ENCODE results near the gene OTOS. TPM values are rescaled to one million over a fixed set of nuclear protein-coding genes. Genes with fewer than 3 reads are reported as not detected.

OTOS gene
- total RNA-seq, 6 experiments from 2014 or later: not detected

DNA sequence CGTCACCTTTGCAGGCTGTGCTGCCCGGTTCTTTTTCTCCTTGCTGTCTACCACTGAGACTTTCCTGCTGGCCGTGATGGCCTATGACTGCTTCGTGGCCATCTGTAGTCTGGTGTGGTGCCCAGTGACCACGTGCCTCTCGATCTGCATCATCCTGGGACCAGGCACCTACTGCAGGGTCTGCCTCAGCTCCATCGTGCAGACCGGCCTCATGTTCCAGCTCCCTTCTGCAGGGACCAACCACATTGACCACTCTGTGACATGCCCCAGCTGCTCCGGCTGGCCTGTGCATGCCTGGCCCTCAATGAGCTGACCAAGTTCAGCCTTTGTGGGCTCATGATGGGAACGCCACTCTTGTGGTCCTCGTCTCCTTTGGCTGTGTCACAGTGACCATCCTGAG, 31.1 kb downstream of the OTOS start:
- ATAC-seq: no peak
- intact Hi-C loops (cut with DNase I): no loop called here
- H3K4me1 ChIP-seq: no peaks in the 10 kb centered on the region
- no peak for TF ChIP-seq POLR2A (IDR thresholded peaks at IDR 0.05)
- TF ChIP-seq, protein P1, sequence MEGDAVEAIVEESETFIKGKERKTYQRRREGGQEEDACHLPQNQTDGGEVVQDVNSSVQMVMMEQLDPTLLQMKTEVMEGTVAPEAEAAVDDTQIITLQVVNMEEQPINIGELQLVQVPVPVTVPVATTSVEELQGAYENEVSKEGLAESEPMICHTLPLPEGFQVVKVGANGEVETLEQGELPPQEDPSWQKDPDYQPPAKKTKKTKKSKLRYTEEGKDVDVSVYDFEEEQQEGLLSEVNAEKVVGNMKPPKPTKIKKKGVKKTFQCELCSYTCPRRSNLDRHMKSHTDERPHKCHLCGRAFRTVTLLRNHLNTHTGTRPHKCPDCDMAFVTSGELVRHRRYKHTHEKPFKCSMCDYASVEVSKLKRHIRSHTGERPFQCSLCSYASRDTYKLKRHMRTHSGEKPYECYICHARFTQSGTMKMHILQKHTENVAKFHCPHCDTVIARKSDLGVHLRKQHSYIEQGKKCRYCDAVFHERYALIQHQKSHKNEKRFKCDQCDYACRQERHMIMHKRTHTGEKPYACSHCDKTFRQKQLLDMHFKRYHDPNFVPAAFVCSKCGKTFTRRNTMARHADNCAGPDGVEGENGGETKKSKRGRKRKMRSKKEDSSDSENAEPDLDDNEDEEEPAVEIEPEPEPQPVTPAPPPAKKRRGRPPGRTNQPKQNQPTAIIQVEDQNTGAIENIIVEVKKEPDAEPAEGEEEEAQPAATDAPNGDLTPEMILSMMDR (IDR thresholded peaks at IDR 0.05): no peak
- H3K27me3 ChIP-seq: no peaks in the 10 kb centered on the region
- 34% methylated on average over 6 of the region's 11 CpGs for WGBS (ENCODE audit: insufficient coverage, low coverage, low lambda C conversion rate, missing lambda C conversion rate)
- no peak overlapping the region for H3K4me3 ChIP-seq
- no peak overlapping the region for H3K27ac ChIP-seq
- no peaks in the 10 kb centered on the region for H3K9me3 ChIP-seq
- DNase-seq: no peak
- no peaks in the 10 kb centered on the region for H3K36me3 ChIP-seq

DNA sequence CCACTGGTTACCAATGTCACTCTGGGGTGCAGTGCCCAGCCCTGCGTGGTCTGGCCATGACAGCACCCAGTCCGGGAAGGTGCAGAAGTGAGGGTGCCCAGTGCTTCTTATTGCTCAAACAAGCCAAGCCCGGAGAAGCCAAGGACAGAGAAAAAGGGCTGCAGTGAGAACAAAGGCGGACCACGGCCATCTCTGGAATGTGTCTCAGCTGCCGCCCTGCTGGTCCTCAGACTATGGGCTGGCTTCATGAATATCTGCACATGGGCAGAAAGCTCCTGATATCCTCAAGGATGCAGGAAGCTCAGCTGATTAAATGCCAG, 33.0 kb downstream of the OTOS start:
- H3K9me3 ChIP-seq: no peaks in the 10 kb centered on the region
- TF ChIP-seq, protein P1 (IDR thresholded peaks at IDR 0.05): no peak
- TF ChIP-seq POLR2A (IDR thresholded peaks at IDR 0.05): no peak
- no peak for DNase-seq
- no peak overlapping the region for H3K27ac ChIP-seq
- H3K4me1 ChIP-seq: no peaks in the 10 kb centered on the region
- WGBS (ENCODE audit: insufficient coverage, low coverage, low lambda C conversion rate, missing lambda C conversion rate): 54% methylated on average over 3 of the region's 6 CpGs
- intact Hi-C loops (cut with DNase I): no loop called here
- no peaks in the 10 kb centered on the region for H3K36me3 ChIP-seq
- no peak overlapping the region for H3K4me3 ChIP-seq
- H3K27me3 ChIP-seq: no peaks in the 10 kb centered on the region
- no peak for ATAC-seq

DNA sequence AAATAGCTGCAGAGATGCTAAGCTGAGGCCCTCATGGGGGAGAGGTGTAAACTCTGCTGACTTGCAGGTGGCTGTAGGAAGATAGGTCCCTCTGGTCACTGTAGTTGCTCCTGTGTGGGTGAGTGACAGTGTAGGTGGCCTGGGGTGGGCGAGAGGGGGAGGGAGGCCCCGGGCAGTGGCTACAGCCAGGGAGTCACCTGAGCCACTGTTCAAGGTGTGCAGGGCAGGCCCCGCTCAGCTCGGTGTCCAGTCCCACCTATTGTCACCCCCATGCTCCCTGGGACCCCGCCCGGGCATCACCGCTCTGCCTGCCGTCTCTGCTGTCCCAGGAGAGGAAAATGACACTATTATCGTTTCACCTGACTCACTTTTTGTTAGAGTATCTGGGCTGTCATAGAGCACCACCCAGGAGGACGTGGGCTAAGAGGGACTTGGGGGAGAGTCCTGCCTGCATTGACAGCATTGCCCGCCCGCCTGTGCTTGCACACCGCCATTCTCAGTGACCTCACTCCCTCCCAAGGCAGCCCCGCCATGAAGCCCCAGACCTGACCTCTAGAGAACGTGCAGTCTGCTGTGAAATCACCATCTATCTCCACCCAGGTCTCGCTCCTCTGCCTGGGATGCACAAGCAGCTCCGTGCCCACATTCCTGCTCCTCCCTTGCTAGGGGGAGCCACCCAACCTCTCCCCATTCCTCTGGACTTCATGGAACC, 33.5 kb downstream of the OTOS start:
- TF ChIP-seq POLR2A (IDR thresholded peaks at IDR 0.05): no peak
- TF ChIP-seq, protein P1 (IDR thresholded peaks at IDR 0.05): no peak
- Histone ChIP-seq H3K27me3 (no peaks in the 10 kb centered on the region), H3K4me1 (no peaks in the 10 kb centered on the region), H3K9me3 (no peaks in the 10 kb centered on the region), H3K36me3 (no peaks in the 10 kb centered on the region), H3K4me3 (no peak overlapping the region), H3K27ac (no peak overlapping the region)
- no peak for ATAC-seq
- WGBS (ENCODE audit: insufficient coverage, low coverage, low lambda C conversion rate, missing lambda C conversion rate): 57% methylated on average over 13 of the region's 17 CpGs
- intact Hi-C loops (cut with DNase I): no loop called here
- no peak for DNase-seq

- H3K27me3 ChIP-seq: no peaks in the 10 kb centered on the region
These were observed 34.5 kb downstream of the OTOS start for GRCh38 chr2:240105982-240106381.

More at GRCh38 chr2:240105982-240106381, 34.5 kb downstream of the OTOS start:
- TF ChIP-seq, protein P1 (IDR thresholded peaks at IDR 0.05): no peak
- no peak for TF ChIP-seq POLR2A (IDR thresholded peaks at IDR 0.05)
- ATAC-seq: no peak
- H3K27ac ChIP-seq: no peak overlapping the region
- no peaks in the 10 kb centered on the region for H3K36me3 ChIP-seq
- intact Hi-C loops (cut with DNase I): no loop called here
- 0% methylated on average over 1 of the region's 11 CpGs for WGBS (ENCODE audit: insufficient coverage, low coverage, low lambda C conversion rate, missing lambda C conversion rate)
- H3K9me3 ChIP-seq: no peaks in the 10 kb centered on the region
- H3K4me3 ChIP-seq: no peak overlapping the region
- no peak for DNase-seq
- H3K4me1 ChIP-seq: no peaks in the 10 kb centered on the region
